Small intestine (tissue), 7 donors: ENCODE data around the gene PLA2G12A. TPM values are rescaled to one million over a fixed set of nuclear protein-coding genes. Genes with fewer than 3 reads are reported as not detected.

Experiments
- DNase-seq, 2 donors: peaks; one replicate each; pipeline versions ENCODE4 v3.0.0 to v3.0.0-alpha.2; 2013
- FAIRE-seq: peaks from 2 replicates; lab custom pipeline; 2012; peaks lifted over from hg19 to GRCh38; lab: Jason Lieb, UNC
- H3K27ac ChIP-seq, 3 donors: one replicate each; pipeline ENCODE4 v1.5.1; 2013; ENCODE audit warnings: low read length in 2 of 3, mild to moderate bottlenecking in 2 of 3, control low read depth in 1 of 3, inconsistent platforms in 1 of 3, low read depth in 1 of 3, moderate library complexity in 1 of 3
- H3K27me3 ChIP-seq, 3 donors: one replicate each; pipeline ENCODE4 v1.6.1; 2013; ENCODE audit warnings: low read length in 3 of 3, inconsistent platforms in 1 of 3; ENCODE audit not compliant: control insufficient read depth in 3 of 3, insufficient read depth in 3 of 3
- H3K36me3 ChIP-seq, 3 donors: one replicate each; pipeline ENCODE4 v1.6.1; 2013; ENCODE audit warnings: low read length in 3 of 3, inconsistent platforms in 1 of 3, low read depth in 1 of 3, mild to moderate bottlenecking in 1 of 3, moderate library complexity in 1 of 3; ENCODE audit not compliant: control insufficient read depth in 3 of 3, insufficient read depth in 2 of 3
- H3K4me1 ChIP-seq, 3 donors: one replicate each; pipeline ENCODE4 v1.6.1; 2013; ENCODE audit warnings: low read length in 2 of 3, inconsistent platforms in 1 of 3, low read depth in 1 of 3, mild to moderate bottlenecking in 1 of 3, moderate library complexity in 1 of 3; ENCODE audit not compliant: control insufficient read depth in 3 of 3, insufficient read depth in 2 of 3
- H3K4me3 ChIP-seq, 3 donors: one replicate each; pipeline ENCODE4 v1.5.1; 2013; ENCODE audit warnings: low read length in 3 of 3, control low read depth in 1 of 3, inconsistent platforms in 1 of 3, low read depth in 1 of 3, mild to moderate bottlenecking in 1 of 3, moderate library complexity in 1 of 3
- H3K9me3 ChIP-seq, 2 donors: one replicate each; pipeline ENCODE4 v1.6.1; 2013; ENCODE audit warnings: low read depth in 1 of 2, low read length in 1 of 2; ENCODE audit not compliant: control insufficient read depth in 2 of 2, insufficient read depth in 1 of 2
- WGBS, 3 donors: extraction: QIAGEN DNeasy Blood & Tissue Kit; methylation state at CpG; one replicate each; pipeline ENCODE4 v1.1.7; 2013; 5-methylcytosine and 5-hydroxymethylcytosine counted together
- polyA plus RNA-seq, 4 donors: library from polyadenylated mRNA; stranded (reverse) in 3 of 4; unstranded in 1 of 4; fragments of 200-250 nt in 3 of 4; fragments of 120-200 nt in 1 of 4; gene quantifications; one replicate each; pipeline versions ENCODE4 v1.2.1 to v1.2.3, GENCODE V29; 2013
- donor health status: healthy with polysubstance abuse.
- donor health status: control.
- donor health status: control.
- donor health status: Bipolar disorder and iron deficiency.
- donor health status: healthy.

Gene PLA2G12A
- polyA plus RNA-seq, 4 donors = 11.4 to 91.9 (median 51.5) TPM

DNA sequence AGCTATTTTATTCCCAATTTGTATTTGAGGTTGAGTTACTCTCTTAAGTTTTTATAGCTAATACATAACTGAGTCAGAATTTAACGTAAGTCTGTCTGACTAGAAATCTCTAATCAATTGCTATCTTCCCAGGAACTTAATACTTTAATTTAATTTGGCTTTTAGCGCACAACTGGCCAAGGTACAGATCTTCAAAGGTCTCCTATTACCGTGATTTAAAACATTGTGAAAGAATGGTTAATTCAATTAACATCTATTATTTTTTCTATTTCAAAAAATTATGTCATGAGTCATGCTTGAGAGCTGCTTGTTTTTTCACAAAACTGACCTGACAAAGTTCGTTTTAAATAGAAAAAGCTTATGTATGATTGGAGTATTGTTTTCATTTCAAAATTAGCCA is 22.0 kb upstream of the PLA2G12A start:
- H3K9me3 ChIP-seq = no peaks in the 10 kb centered on the region
- DNase-seq (no peak), FAIRE-seq (no peak)
- H3K4me3 ChIP-seq = no peak overlapping the region
- H3K27me3 ChIP-seq = no peaks in the 10 kb centered on the region
- no peak overlapping the region for H3K27ac ChIP-seq
- no peaks in the 10 kb centered on the region for H3K4me1 ChIP-seq
- H3K36me3 ChIP-seq = peaks cover 0 to 2% (median 2%) of the 10 kb centered on the region in 3 donors
- 61 to 83% (median 69%) methylated on average over 4 of the region's 4 CpGs for WGBS, 3 donors

DNA sequence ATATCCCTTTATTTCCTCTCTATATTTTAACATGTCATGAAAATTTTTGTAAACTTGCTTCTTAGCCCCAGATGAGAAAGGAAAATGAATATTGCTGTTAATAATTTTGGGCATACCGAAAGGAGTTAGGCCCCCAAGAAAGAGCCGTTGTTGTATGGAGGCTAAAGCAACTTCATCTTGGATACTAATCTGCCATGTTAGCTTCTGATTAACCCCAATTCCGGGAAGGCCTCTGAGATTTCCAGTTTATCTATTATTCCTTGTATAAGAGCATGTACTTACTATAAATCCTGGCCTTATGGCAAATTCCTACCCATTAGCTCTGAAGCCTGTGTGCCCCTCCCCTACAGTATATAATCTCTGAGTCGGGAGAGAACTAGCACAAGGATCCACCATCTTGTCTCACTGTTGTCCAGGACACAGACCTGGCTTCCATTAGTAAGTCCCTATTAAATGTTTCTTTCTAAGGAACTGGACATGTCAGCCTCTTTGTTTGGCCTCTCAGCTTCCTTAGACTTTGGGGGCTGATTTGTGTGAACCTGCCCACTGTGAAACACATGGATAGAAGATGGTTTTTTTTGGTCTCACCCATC is 20.9 kb upstream of the PLA2G12A start:
- no peak overlapping the region for H3K27ac ChIP-seq
- WGBS, 3 donors = 95 to 97% (median 96%) methylated on average over 4 of the region's 4 CpGs
- DNase-seq (no peak), FAIRE-seq (no peak)
- H3K4me1 ChIP-seq = no peaks in the 10 kb centered on the region
- no peaks in the 10 kb centered on the region for H3K9me3 ChIP-seq
- H3K27me3 ChIP-seq = no peaks in the 10 kb centered on the region
- H3K36me3 ChIP-seq = peaks cover 0 to 2% (median 2%) of the 10 kb centered on the region in 3 donors
- no peak overlapping the region for H3K4me3 ChIP-seq

DNA sequence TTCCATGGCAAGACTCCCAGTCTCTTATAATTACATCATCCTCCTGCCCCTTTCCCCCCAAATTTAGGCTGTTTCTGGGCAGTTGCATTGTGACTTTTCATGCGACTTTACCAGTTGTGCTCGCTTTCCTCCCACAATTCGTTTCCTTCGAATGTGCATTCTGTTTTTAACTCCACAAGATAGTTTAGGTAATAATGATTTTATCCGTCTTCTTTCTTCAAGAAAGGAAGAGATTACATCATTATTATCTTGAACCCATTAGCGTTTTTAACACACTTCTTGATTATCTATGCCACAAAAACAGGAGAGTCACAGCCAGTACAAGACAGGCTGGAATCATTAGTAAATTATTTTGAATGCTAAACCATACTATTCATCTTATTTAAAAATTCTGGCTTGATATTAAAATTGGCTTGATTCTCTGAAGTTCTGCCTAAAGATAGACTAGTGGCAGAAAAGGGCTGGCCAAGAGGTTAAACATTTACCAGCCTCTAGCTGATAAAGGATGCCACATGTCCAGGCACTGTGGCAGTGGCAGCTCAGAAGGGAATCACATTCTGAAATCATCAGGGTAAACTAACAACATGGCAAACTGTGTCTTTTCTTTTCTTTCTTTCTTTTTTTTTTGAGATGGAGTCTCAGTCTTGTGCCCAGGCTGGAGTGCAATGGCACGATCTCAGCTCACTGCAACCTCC is 19.7 kb upstream of the PLA2G12A start:
- whole genome bisulfite sequencing, 3 donors = 69 to 79% (median 71%) methylated on average over 7 of the region's 7 CpGs
- H3K27ac ChIP-seq = no peak overlapping the region

DNA sequence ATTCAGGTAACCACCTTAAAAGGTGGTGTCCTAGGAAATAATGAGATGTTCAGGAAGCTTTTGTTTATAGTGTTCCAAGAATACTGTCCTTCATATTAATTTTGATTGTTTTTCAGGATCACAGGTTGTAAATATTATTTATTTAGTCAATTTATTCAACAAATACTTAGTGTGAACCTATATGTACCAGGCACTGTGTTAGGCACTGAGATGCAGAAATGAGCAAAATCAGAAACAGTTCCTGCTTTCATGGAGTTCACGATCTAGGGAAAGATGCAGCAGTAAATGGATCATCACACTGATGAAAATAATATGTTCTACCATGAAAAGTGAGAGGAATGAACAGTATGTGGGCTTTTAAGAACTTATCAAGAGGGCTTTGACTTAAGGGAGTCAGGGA is 18.2 kb upstream of the PLA2G12A start:
- Histone ChIP-seq H3K4me1 (no peaks in the 10 kb centered on the region), H3K36me3 (peaks cover 0 to 4% (median 2%) of the 10 kb centered on the region in 3 donors), H3K9me3 (no peaks in the 10 kb centered on the region), H3K27me3 (no peaks in the 10 kb centered on the region), H3K4me3 (no peak overlapping the region), H3K27ac (no peak overlapping the region)
- FAIRE-seq (no peak), DNase-seq (no peak)
- WGBS, 3 donors = 94 to 96% (median 94%) methylated on average over 1 of the region's 1 CpG

More for the DNA sequence above, 19.7 kb upstream of the PLA2G12A start:
- peaks cover 0 to 2% (median 2%) of the 10 kb centered on the region in 3 donors for H3K36me3 ChIP-seq
- no peaks in the 10 kb centered on the region for H3K4me1 ChIP-seq
- FAIRE-seq (no peak), DNase-seq (peak in 1 of 2 donors; percentile 14)
- H3K9me3 ChIP-seq = no peaks in the 10 kb centered on the region
- H3K27me3 ChIP-seq = no peaks in the 10 kb centered on the region
- H3K4me3 ChIP-seq = no peak overlapping the region

DNA sequence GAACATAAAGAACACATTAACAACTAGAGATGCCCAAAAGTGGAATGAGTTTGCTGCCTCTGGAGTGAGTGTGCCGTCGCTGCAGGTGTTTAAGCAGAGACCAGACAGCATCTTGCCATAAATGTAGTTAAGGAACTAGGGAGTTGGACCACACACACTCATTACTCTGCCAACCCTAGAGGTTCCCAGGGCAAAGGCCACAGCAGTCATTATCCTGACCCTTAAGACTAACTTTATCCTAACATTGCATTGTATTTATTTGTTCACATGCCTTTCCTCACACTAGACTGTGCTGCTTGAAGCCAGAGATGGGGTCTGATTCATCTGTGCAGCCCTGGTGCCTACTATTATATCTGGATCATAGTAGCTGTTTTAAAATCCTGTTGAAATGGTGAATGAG is 16.9 kb upstream of the PLA2G12A start:
- FAIRE-seq = no peak
- no peak for DNase-seq
- Histone ChIP-seq H3K27ac (no peak overlapping the region), H3K4me3 (no peak overlapping the region), H3K4me1 (no peaks in the 10 kb centered on the region), H3K27me3 (no peaks in the 10 kb centered on the region), H3K9me3 (no peaks in the 10 kb centered on the region), H3K36me3 (peaks cover 0 to 4% (median 2%) of the 10 kb centered on the region in 3 donors)
- 54 to 87% (median 68%) methylated on average over 2 of the region's 2 CpGs for WGBS, 3 donors

DNA sequence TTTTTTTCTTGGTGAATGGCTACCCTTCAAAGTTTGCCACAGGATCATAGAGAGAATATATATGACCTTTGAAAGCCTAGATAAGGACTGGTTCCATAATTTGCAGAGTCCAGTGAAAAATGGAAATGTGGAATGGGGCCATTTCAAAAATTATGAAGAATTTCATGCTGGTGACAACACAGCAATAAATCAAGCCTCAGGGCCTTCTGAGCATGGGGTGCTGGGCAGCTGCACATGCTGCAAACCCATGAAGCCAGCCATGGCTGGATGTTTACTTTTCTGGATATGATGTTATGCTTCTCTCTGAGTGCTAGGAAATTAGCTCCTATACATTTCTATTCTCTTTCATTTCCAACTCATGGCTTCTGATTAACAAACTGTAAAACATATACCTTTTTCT is 16.0 kb upstream of the PLA2G12A start:
- Histone ChIP-seq H3K36me3 (peaks cover 0 to 4% (median 2%) of the 10 kb centered on the region in 3 donors), H3K27me3 (no peaks in the 10 kb centered on the region), H3K4me3 (no peak overlapping the region), H3K27ac (no peak overlapping the region), H3K9me3 (no peaks in the 10 kb centered on the region), H3K4me1 (no peaks in the 10 kb centered on the region)
- DNase-seq (no peak), FAIRE-seq (no peak)

DNA sequence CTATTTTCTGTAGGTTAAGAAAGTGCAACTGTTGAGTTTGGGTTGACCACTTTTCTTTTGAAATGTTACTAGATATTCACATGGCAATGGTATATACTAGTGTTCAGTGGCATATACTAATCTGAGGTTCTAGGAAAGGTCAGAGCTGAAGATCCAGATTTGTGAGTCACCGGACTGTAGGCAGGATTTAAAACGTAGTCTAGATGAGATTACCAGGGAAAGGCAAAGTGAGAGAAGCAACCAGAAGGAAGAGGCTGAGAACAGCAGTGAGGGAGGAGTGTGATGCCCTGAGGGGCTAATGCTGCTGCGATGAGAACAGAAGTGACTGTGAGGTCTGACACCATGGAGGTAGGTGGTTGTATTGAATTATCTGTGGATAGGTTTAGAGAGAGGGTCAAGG is 9.7 kb upstream of the PLA2G12A start:
- no peak for FAIRE-seq
- DNase-seq = no peak

DNA sequence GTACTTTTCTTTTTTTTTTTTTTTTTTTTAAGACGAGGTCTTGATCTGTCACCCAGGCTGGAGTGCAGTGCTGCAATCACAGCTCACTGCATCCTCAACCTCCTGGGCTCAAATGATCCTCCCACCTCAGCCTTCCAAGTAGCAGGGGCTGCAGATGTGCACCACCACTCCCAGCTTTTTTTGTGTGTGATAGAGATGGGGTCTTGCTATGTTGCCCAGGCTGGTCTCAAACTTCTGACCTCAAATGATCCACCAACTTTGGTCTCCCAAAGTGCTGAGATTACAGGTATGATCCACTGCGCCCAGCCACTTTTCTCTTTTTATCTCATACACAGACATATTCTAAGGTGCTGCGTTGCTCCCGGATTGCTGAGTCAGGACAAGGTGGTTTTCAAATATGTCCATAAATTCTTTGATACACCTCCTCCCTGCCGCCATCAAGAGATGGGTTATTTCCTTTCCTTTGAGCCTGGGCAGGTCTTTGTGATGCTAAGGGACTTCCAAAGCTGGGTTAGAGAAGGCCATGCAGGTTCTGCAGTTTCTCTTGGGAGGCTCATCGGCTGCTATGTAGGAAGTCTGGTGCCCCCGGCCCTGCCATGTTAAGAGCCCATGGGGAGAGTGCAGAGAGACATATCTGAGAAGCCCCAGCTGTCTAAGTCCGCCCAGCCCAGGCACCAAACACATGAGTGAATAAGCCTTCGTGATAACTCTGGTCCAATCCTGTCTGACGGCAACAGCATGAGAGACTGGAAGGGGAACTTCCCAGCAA is 8.4 kb upstream of the PLA2G12A start:
- peaks cover 0 to 6% (median 0%) of the 10 kb centered on the region in 3 donors for H3K36me3 ChIP-seq
- no peak overlapping the region for H3K27ac ChIP-seq
- WGBS, 3 donors = 87 to 95% (median 93%) methylated on average over 10 of the region's 10 CpGs
- H3K27me3 ChIP-seq = no peaks in the 10 kb centered on the region
- no peaks in the 10 kb centered on the region for H3K9me3 ChIP-seq
- FAIRE-seq (no peak), DNase-seq (no peak)
- H3K4me1 ChIP-seq = peaks cover 0 to 28% (median 4%) of the 10 kb centered on the region in 3 donors
- no peak overlapping the region for H3K4me3 ChIP-seq

More for the DNA sequence above, 9.7 kb upstream of the PLA2G12A start:
- H3K4me1 ChIP-seq = peaks cover 0 to 22% (median 4%) of the 10 kb centered on the region in 3 donors
- WGBS, 3 donors = 85 to 87% (median 87%) methylated on average over 3 of the region's 3 CpGs
- H3K9me3 ChIP-seq = no peaks in the 10 kb centered on the region
- H3K27me3 ChIP-seq = no peaks in the 10 kb centered on the region
- no peak overlapping the region for H3K27ac ChIP-seq
- H3K36me3 ChIP-seq = peaks cover 0 to 9% (median 0%) of the 10 kb centered on the region in 3 donors
- H3K4me3 ChIP-seq = no peak overlapping the region
